Natural killer cell (primary cell): ENCODE measurements around the gene MAGIX. TPM values are rescaled to one million over a fixed set of nuclear protein-coding genes. Genes with fewer than 3 reads are reported as not detected.
"Not testable (repeated sequence)": the region's sequence is repeated elsewhere in the genome, so short reads cannot be mapped to it uniquely, and the experiment has no call there.

Experiments
- ATAC-seq, 3 donors: fragments of 150-1000 bp in 2 of 3; fragments of 200-7000 bp in 1 of 3; cut with Tn5 transposase; 1 replicate in 1 of 3; 2 replicates in 2 of 3; pipeline ENCODE4 v1.10.0; 2021; ENCODE audit warnings: mild to moderate bottlenecking in 2 of 3, moderate library complexity in 2 of 3
- DNase-seq, 2 donors: peaks; one replicate each; pipeline versions ENCODE4 v3.0.0 to v3.0.0-alpha.2; 2013 to 2021; ENCODE audit warnings: mixed read lengths in 1 of 2
- H3K27ac ChIP-seq: one replicate; pipeline ENCODE4 v1.5.1; 2013; ENCODE audit warnings: mild to moderate bottlenecking, low read length
- H3K27me3 ChIP-seq: one replicate; pipeline ENCODE4 v1.6.1; 2013; ENCODE audit warnings: low read length; ENCODE audit not compliant: control insufficient read depth, insufficient read depth
- H3K36me3 ChIP-seq: one replicate; pipeline ENCODE4 v1.6.1; 2013; ENCODE audit warnings: low read length; ENCODE audit not compliant: control insufficient read depth, insufficient read depth
- H3K4me1 ChIP-seq: one replicate; pipeline ENCODE4 v1.6.1; 2013; ENCODE audit warnings: low read length; ENCODE audit not compliant: control insufficient read depth, insufficient read depth
- H3K4me3 ChIP-seq: one replicate; pipeline ENCODE4 v1.5.1; 2013; ENCODE audit warnings: low read length
- H3K9me3 ChIP-seq: one replicate; pipeline ENCODE4 v1.6.1; 2013; ENCODE audit warnings: low read length; ENCODE audit not compliant: control insufficient read depth, insufficient read depth
- H3K27ac Mint-ChIP-seq, 2 donors: one replicate each; pipeline ENCODE4 v1.8.0; 2022; ENCODE audit warnings: mild to moderate bottlenecking in 2 of 2, mixed read lengths in 2 of 2, moderate library complexity in 1 of 2
- H3K27me3 Mint-ChIP-seq, 2 donors: one replicate each; pipeline ENCODE4 v1.8.0; 2022; ENCODE audit warnings: low read depth in 2 of 2, mixed read lengths in 2 of 2
- H3K36me3 Mint-ChIP-seq: one replicate; pipeline ENCODE4 v1.8.0; 2022; ENCODE audit warnings: mixed read lengths
- H3K4me1 Mint-ChIP-seq, 2 donors: one replicate each; pipeline ENCODE4 v1.8.0; 2022; ENCODE audit warnings: mixed read lengths in 2 of 2
- H3K4me3 Mint-ChIP-seq: one replicate; pipeline ENCODE4 v1.8.0; 2022; ENCODE audit warnings: mild to moderate bottlenecking, moderate library complexity, mixed read lengths
- H3K9me3 Mint-ChIP-seq, 2 donors: one replicate each; pipeline ENCODE4 v1.8.0; 2022; ENCODE audit warnings: mixed read lengths in 2 of 2
- WGBS: methylation state at CpG from one replicate; pipeline ENCODE4 v1.1.7; 2013; ENCODE audit warnings: missing lambda C conversion rate; ENCODE audit not compliant: insufficient coverage; 5-methylcytosine and 5-hydroxymethylcytosine counted together
- intact Hi-C: fragments of 100-400 bp; cut with micrococcal nuclease; formaldehyde crosslinking; loops from one replicate; pipeline ENCODE4 v1.14.2; 2022
- total RNA-seq, 4 donors: library from RNA; stranded (reverse); fragments of 120-200 nt in 1 of 4; gene quantifications; one replicate each; pipeline versions ENCODE4 v1.2.3 to v1.2.4, GENCODE V29; 2013 to 2022
- TF ChIP-seq, protein P1 (sequence below): fragments of 200-600 bp; IDR thresholded peaks from one replicate; pipeline ENCODE4 v1.8.0; 2022; ENCODE audit warnings: antibody characterized with exemption

The MAGIX gene
- total RNA-seq, 3 donors from 2014 or later (not counting 1 experiment from before 2014, with no cell fraction given) = 1.00 to 1.7 (median 1.2) TPM

DNA sequence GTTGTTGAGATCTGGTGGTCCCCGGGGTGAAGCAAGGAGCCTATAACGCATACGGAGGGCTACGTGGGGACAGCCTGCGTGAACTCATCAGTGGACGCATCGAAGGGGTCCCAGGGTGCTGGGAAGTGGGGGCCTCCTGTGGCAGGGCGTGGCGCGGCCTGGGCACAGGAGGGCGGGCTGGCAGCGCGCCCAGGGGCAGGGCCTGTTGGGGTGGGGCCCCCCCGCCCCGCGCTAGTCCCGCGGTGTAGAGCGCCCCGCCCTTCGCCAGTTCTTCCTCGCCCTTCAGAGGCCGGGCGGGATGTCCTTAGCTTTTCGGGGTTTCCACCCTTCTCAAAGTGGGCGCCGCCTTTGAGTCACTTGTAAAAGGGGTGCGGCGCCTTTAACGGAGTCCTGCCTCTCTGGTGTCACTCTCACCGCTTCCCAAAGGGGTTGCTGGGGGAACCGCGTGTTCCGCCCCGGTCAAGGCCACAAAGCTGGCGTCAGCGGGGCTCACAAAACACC, 9.8 kb downstream of the MAGIX start:
- Mint-ChIP-seq H3K36me3 (no peaks in the 10 kb centered on the region), H3K4me3 (peak overlapping the region; percentile 82), H3K27ac (peak overlapping the region; percentile 69 to 80), H3K27me3 (no peaks in the 10 kb centered on the region), H3K4me1 (peaks cover 7 to 27% of the 10 kb centered on the region in 2 donors), H3K9me3 (no peaks in the 10 kb centered on the region)
- TF ChIP-seq, protein P1, sequence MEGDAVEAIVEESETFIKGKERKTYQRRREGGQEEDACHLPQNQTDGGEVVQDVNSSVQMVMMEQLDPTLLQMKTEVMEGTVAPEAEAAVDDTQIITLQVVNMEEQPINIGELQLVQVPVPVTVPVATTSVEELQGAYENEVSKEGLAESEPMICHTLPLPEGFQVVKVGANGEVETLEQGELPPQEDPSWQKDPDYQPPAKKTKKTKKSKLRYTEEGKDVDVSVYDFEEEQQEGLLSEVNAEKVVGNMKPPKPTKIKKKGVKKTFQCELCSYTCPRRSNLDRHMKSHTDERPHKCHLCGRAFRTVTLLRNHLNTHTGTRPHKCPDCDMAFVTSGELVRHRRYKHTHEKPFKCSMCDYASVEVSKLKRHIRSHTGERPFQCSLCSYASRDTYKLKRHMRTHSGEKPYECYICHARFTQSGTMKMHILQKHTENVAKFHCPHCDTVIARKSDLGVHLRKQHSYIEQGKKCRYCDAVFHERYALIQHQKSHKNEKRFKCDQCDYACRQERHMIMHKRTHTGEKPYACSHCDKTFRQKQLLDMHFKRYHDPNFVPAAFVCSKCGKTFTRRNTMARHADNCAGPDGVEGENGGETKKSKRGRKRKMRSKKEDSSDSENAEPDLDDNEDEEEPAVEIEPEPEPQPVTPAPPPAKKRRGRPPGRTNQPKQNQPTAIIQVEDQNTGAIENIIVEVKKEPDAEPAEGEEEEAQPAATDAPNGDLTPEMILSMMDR = no peak
- ATAC-seq (peak; percentile 63 to 80 (median 66)), DNase-seq (peak; percentile 46 to 76)
- Histone ChIP-seq H3K4me3 (peak overlapping the region; percentile 72), H3K27me3 (no peaks in the 10 kb centered on the region), H3K9me3 (no peaks in the 10 kb centered on the region), H3K27ac (peak overlapping the region; percentile 70), H3K4me1 (peaks cover 40% of the 10 kb centered on the region), H3K36me3 (peaks cover 8% of the 10 kb centered on the region)
- WGBS = 0% methylated on average over 37 of the region's 37 CpGs
- intact Hi-C loops = no loop called here

DNA sequence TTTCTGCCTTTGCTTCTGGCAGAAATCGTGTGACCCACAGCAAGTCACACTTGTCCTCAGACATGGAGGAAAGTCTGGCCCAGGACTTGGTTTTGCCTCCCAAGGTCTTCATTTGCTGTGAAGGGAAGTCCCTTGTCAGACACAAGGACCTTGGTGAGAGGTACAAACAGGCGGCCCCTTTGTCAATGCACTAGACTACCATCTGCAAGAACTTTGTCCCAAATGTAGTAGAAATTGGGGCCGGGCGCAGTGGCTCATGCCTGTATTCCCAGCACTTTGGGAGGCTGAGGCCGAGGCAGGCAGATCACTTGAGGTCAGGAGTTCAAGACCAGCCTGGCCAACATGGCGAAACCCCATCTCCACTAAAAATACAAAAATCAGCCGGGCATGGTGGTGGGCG, 11.0 kb downstream of the MAGIX start:
- H3K27me3 Mint-ChIP-seq, intact Hi-C loops, H3K36me3 Mint-ChIP-seq, H3K4me3 Mint-ChIP-seq, H3K27ac ChIP-seq, ATAC-seq, H3K36me3 ChIP-seq, H3K4me3 ChIP-seq, H3K27me3 ChIP-seq, H3K9me3 Mint-ChIP-seq, H3K9me3 ChIP-seq, H3K27ac Mint-ChIP-seq, DNase-seq: not testable (repeated sequence)
- peaks cover 0 to 25% of the 10 kb centered on the region in 2 donors for H3K4me1 Mint-ChIP-seq
- H3K4me1 ChIP-seq = peaks cover 30% of the 10 kb centered on the region
- WGBS = 92% methylated on average over 5 of the region's 8 CpGs

DNA sequence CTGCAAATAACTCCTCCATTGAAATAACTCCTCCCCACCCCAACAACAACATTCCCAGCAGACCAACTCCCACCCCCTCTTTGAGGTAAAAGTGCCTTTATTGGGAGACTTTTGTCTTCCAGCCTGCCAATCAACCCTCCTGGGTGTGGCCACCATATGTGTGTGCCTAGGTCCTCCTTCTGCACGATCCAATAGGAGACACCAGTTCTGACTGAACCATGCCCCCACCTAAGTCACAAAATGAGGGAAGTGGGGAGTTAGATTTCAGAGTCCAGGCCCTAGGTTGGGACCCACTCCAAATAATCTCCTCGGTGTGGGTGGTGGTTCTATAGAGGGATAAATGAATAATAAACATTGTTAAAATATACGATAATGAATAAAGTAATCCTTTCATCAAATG, 12.2 kb downstream of the MAGIX start:
- ATAC-seq (no peak), DNase-seq (no peak)
- Mint-ChIP-seq H3K27ac (no peak overlapping the region), H3K9me3 (no peaks in the 10 kb centered on the region), H3K36me3 (no peaks in the 10 kb centered on the region), H3K4me1 (peaks cover 0 to 20% of the 10 kb centered on the region in 2 donors), H3K27me3 (no peaks in the 10 kb centered on the region), H3K4me3 (no peak overlapping the region)
- Histone ChIP-seq H3K27me3 (no peaks in the 10 kb centered on the region), H3K9me3 (no peaks in the 10 kb centered on the region), H3K36me3 (peaks cover 14% of the 10 kb centered on the region), H3K4me1 (peaks cover 25% of the 10 kb centered on the region), H3K27ac (no peak overlapping the region), H3K4me3 (no peak overlapping the region)
- intact Hi-C loops = no loop called here
- WGBS = no CpG with 5 or more reads among the region's 3 CpGs
- TF ChIP-seq, protein P1 = no peak

DNA sequence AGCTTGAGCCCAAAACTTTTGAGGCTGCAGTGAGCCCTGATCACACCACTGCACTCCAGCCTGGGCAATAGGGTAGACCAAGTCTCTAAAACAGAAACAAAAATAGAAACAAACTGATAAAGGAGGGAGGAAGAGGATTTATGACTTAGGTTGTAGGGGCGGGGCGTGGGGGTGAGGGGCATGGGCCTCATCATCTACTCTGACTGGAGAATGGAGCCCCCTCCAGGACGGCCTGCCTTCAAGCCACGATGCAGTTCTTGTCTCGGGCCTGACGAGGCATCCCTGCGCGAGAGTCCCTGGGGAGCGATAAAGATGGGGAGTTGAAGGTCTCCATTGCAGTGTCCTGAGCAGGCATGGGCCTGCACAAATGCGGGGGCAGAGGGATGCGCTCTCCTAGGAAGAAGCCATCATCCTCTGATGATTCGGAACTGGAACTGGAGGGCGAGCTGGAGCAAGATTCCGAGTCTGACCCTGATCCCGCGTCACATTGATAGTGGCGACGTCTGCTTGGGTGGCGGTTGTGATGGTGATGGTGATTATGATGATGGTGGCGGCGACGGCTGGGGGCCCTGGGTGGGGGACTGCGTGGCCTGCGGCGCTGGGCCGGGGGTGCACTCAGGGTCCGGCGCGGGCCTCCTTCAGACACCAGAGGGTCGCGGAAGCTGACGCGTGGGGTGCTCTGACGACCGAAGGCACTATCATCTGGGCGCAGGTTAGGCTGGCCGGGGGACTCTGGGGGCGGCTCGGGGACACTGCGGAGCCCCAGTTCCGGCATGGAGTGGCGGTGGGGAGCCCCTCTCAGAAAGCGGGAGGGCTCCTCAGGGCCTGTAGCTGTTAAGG, 13.1 kb downstream of the MAGIX start:
- Histone ChIP-seq H3K36me3 (peaks cover 14% of the 10 kb centered on the region), H3K27me3 (no peaks in the 10 kb centered on the region), H3K4me1 (peaks cover 25% of the 10 kb centered on the region), H3K27ac (no peak overlapping the region), H3K9me3 (no peaks in the 10 kb centered on the region), H3K4me3 (no peak overlapping the region)
- H3K4me3 Mint-ChIP-seq = no peak overlapping the region
- DNase-seq (no peak), ATAC-seq (no peak)
- H3K4me1 Mint-ChIP-seq = peaks cover 0 to 20% of the 10 kb centered on the region in 2 donors
- intact Hi-C loops = no loop called here
- no peaks in the 10 kb centered on the region for H3K27me3 Mint-ChIP-seq
- H3K27ac Mint-ChIP-seq = no peak overlapping the region
- TF ChIP-seq, protein P1 = no peak
- H3K9me3 Mint-ChIP-seq = no peaks in the 10 kb centered on the region
- no peaks in the 10 kb centered on the region for H3K36me3 Mint-ChIP-seq
- 95% methylated on average over 38 of the region's 43 CpGs for WGBS
